Renal cortical epithelial cell (primary cell): ENCODE measurements around the gene MLANA. TPM values are rescaled to one million over a fixed set of nuclear protein-coding genes. Genes with fewer than 3 reads are reported as not detected.

Experiments
- DNase-seq: peaks from one replicate; pipeline ENCODE4 v3.0.0-alpha.2; 2011; ENCODE audit warnings: low read depth
- total RNA-seq: library from RNA; depleted of rRNA; stranded (reverse); fragments of >200 nt; gene quantifications from 2 replicates; pipeline ENCODE4 v1.2.3, GENCODE V29; 2014

The MLANA gene, protein sequence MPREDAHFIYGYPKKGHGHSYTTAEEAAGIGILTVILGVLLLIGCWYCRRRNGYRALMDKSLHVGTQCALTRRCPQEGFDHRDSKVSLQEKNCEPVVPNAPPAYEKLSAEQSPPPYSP
- total RNA-seq = 0.05 TPM in 1 of 2 replicates, not detected in the other

DNA sequence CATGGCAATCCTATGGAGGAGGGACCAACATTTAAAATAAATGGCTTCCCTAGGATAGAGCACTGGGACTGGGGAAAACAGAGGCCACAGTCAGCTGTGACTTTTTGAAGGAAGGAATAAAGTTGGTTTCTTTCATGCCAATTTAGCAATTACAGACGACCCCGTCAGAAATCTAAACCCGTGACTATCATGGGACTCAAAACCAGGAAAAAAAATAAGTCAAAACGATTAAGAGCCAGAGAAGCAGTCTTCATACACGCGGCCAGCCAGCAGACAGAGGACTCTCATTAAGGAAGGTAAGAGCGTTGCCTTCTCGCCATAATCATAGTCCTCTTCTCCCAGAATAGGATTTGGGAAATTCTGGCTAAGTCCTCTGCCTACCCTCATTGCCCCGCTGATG is at the start of gene MLANA:
MLANA (plus strand) TSS at position 249 of the 400 bp plus-strand sequence. CDS start 1,586 bp downstream, outside the sequence.
- no peak for DNase-seq

DNA sequence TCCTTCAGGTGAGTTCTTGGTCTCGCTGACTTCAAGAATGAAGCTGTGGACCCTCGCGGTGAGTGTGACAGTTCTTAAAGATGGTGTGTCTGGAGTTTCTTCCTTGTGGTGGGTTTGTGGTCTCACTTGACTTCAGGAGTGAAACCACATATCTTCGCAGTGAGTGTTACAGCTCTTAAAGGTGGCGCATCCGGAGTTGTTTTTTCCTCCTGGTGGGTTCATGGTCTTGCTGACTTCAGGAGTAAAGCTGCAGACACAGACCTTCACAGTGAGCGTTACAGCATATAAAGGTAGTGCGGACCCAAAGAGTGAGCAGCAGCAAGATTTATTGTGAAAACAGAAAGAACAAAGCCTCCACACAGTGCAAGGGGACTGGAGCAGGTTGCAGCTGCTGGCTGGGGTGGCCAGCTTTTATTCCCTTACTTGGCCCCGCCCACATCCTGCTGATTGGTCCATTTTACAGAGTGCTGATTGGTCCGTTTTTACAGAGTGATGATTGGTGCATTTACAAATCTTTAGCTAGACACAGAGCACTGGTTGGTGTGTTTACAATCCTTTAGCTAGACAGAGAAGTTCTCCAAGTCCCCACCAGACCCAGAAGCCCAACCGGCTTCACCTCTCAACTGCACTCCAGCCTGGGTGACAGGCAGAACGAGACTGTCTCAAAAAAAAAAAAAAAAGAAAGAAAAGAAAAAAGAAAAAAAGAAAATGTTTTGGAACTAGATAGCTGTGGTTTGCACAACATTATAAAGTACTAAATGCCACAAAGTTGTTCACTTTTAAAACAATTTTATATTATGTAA is 48.7 kb upstream of the MLANA start:
- DNase-seq = no peak

DNA sequence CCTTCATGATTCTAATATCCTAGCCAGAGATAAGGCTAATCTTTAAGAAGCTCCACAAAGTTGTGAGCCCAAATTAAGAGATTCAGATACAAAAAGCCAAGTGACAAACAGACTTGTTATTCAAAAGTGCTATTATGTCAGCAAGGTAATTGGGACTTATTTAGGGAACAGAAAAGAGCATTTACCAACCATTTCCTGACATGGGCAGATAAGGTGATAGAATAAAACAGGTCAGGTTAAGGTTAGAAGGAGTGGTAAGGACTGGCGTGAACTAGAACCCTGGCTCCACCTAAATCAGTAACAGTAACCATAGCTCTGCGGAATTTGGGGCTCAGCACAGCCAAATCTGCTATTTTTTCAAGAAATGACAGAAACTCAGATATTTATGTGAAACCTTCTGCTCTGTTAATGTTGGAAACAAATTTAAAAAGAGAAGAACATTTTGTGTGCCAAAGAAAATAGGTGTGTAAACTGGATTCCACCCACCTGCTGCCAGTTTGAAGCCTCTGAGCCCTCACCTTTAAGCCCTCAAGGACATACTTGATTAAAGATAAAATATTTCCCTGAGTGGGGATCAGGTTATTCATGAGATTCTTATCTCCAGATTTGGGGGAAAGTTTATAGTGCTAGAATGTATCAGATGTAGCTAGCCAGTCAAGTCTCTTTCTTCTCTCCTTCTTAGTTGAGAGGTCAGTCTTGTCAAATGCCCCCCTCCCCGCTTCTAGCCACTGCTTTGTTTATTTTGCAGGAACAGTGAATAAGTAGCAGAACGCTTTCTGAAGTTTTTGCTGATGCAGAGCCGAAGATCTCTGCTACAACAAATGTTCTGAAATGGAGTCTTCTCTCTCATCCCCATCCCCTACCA is 47.5 kb upstream of the MLANA start:
- DNase-seq = no peak

DNA sequence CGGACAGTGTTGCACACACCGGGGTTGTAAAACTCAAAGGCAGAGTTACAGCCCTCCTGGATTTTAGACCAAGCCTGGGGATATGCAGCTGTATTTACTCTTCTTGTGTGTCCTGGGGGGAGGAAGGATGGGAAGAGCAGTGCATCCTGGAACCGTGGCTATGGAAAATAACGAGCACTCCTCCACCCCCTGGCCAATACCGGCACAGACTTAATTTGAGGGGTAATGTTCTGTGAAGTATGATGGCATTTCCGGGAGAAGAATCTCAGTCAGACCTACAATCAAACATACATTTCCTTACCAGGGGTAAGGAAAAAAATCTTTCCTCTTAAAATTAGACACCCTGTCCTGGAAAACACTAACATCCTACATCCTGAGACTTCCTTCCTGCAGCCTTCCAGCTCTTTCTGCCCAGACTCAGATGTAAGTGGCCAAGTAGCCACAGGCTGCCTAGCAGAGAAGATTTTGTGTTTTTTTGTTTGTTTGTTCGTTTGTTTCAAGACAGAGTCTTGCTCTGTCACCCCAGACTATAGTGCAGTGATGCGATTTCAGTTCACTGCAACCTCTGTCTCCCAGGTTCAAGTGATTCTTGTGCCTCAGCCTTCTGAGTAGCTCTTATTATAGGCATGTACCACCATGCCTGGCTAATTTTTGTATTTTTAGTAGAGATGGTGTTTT is 46.8 kb upstream of the MLANA start:
- DNase-seq = peak; percentile 81

DNA sequence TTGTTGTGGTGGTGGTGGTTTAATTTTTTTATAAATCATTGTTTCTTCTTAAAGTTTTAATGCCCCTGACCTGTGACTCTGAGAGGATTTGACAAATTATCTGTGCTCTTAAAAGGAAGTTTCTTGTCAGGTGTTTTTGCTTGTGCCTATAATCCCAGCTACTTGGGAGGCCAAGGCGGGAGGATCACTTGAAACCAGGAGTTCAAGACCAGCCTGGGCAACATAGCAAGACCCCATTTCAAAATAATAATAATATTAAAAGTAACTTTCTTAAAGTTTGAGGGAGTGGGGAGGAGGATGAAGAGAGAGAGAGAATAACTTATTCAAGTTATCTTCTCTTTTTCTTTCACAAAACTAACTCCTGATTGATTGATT is 45.5 kb upstream of the MLANA start:
- DNase-seq = no peak

DNA sequence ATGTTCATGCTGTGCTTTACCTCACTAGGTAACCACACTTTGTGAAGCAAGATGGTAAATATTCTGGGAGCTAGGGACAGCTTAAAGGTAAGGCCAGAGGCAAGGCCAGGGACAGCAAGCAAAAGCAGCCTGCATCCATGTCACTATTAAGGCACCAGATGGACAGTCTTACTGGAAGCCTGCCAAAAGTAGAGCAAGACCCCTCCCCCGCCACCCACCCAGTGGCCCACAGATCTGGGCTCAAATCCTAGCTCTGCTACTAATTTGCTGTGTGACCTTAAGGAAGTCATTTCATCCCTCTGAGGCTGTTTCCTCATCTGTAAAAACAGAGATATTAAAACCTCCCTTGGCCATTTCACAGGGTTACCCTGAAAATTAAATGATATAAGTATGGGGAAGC is 44.6 kb upstream of the MLANA start:
- DNase-seq = no peak

DNA sequence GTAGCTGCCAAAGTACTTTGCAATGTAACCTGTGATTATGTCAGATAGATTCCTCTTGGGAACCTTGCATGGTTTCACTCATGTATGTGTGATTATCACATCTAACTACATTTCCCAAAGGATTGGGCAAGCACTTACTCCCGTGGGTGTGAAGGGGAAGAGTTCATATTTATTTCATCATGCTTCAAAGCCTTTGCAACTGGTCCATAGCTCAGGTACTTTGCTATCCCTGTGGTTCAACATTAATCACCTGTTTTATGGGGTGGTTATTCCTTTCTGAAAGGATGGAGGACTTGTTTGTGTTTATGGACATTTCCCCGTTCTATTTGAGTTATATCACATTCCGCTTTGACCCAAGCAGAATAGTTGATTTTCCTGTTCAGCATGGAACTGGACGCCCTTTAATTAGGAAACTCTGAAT is 44.2 kb upstream of the MLANA start:
- peak; percentile 97 for DNase-seq

DNA sequence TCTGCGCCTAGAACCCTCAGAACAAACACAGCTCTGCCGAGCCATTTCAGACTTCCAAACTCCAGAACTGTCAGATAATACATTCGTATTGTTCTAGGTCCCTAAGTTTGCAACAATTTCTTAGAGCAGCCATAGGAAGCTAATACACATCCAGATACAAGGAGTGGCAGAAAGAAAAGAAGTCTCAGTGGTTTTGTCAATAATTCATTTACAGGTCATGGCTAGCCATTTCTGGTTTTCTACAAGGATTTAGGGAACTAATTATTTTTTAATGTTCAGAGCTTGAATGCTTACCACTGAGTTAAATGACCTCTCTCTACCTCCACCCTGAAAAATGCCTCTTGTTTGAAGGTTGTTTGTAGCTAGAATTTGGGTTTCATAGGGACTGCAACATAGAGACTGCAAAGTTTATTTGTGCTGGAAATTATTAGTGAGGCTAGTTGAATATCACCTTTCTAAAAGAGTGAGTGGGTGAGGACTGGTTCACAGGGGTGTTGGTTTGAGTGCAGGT is 42.3 kb upstream of the MLANA start:
- peak; percentile 77 for DNase-seq

DNA sequence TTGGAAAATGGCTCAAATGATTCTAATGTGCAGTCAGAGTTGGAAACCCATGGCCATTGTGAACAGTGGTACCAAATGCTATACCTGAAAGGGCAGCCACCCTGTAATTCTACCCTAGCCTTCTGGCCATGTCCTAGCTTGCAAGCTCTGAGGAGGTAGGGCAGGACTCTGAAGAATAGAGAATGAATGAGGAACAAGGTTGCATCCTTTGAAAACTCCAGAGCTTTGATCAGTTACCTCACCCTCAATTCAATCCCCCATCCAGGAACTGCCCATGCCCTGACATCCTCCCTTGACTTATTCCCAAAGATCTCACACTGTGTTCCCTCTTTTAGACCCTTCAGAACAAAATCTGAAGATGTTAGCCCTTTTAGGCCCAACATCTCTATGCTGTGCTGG is 40.0 kb upstream of the MLANA start:
- no peak for DNase-seq

DNA sequence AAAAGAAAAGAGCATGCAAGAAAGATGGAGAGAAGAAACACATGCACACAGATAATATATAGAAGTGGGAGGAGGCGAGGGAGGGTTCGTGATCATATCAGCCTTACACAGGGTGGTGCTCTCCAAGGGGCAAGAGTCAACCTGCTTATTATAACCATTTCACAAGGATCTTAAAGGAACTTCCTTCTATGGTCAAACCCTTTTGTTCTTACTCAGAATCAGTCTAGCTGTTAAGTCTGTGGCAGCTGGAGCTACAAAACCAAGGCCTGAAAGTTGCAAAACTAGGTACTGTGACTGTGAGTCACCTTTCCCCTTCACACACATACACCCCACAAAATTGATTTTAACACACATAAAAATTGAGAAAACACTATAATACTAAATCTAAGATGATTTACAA is 39.2 kb upstream of the MLANA start:
- peak; percentile 98 for DNase-seq

DNA sequence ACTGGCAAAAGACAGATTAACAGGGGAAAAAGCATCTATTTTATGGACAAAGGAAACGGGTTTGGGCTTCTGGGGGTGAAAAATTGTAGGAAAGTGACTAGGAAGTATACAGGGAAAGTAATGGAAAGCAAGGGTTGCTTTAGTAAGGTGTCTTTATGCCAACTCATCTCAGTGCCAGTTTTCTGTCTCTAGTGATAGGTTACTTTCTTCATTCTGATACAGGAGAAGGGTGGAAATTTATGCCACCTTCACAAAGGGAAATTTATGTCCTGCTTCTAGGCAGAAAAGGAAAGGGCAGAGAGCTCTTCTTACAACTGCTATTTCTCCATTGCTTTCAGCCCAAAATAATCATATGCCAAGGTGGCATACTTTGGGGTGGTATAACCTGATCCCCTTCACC is 37.7 kb upstream of the MLANA start:
- DNase-seq = no peak

DNA sequence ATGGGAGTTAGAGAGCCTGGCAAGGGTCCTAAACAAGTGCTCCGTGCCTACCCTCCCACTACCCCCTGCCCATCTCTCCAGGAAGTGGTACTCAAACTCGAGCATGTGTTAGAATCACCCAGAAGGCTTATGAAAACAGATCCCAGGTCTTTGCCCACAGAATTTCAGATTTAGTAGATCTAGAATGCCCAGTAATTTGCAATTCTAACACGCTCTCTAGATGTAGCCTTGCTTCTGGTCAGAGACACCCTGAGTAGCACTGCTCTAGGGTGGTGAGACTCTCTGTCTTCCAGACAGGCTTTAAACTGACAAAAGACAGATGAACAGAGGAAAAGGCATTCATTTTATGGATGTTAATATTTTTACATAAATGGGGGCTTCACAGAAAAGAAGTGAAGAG is 37.1 kb upstream of the MLANA start:
- DNase-seq = no peak

DNA sequence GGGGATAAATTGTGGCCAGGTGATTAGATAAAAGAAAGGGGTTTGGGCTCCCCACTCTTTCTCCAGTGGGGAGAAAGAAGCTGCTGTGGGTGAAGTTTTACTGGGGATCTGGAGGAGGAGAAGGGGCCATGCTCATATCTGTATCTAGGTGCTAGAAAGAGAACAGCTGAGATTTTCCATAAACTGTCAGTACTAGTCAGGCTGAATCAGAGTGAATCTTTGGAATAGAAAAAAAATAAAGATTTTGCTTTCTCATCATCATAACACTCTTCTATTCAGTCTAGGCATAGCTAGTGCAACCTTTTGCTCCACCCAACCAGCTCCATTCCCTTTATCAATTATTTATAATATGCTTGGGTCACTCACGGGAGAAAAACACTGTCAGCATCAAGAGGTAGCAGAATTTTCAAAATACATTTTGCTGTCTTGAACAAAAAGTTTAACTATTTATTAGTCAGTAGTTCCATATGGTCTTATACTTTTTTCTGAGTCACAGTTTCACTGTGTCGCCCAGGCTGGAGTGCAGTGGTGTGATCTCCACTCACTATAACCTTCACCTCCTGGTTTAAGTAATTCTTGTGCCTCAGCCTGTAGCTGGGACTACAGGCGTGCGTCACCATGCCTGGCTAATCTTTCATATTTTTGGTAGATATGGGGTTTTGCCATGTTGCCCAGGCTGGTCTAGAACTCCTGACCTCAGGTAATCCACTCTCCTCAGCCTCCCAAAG is 36.5 kb upstream of the MLANA start:
- DNase-seq = no peak

DNA sequence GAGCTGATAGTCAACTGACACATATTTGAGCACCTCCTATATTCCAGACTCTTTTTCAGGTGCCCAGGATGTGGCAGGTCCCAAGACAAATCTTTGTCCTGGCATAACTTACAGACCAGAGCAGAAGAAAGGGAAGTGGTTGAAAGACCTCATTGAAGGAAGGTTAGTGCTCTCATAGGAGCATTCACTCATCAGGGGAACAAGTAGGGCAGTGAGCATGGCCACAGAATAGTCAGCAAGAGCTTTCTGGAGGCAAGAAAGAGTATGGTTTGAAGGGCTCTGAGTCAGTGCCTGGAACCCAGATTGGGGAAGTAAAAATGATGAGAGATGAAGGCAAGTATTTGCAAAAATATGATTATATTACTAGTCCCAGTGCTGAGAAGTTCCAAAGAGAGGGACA is 32.8 kb upstream of the MLANA start:
- DNase-seq = no peak

DNA sequence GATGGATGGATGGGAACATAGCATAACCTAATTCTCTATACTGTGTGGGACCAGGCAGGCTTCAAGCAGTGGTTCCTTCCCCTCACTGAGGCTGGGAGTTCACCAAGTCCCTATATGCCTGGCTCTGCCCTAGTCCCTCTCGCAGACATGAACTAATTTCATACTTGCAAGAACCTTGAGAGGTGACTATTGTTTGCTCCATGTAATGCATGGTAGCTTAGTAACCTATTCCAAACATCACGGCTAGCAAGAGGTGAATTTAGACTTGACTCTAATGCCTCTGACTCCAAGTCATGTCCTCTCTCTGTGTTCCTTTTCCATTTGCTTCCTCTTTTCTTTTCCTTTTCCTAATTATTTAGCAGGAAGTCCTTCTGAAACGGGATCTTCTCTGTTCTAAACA is 31.9 kb upstream of the MLANA start:
- no peak for DNase-seq

DNA sequence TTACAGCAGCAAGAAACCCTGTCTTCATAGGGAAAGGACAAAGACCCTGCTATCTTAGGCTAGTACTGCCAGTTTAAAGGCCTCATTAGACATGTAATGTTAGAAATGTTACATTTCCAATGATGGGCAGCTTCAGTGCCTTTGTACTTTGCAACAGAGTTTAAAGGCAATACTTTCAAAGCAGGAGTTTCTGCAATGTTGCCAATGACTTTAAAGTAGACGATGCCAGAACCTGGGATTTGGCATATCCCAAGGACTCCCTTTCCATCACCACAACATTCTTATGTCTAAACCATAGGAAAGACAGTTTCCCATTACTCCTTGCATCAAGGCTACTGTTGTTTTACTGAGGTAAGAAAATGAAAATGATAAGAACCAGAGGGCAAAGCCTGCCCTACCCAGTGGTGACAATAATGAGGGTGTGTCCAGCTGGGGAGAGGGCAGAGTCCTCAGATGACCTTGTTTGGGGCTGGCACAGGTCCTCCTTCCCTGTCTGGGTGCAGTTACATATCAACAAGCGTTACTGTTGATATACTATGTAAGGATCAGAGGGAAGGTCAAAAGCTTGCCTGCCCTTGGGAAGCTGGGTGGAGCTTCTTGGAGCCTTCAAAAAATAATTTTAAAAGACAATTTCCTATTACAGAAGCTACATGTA is 27.5 kb upstream of the MLANA start:
- DNase-seq = no peak

DNA sequence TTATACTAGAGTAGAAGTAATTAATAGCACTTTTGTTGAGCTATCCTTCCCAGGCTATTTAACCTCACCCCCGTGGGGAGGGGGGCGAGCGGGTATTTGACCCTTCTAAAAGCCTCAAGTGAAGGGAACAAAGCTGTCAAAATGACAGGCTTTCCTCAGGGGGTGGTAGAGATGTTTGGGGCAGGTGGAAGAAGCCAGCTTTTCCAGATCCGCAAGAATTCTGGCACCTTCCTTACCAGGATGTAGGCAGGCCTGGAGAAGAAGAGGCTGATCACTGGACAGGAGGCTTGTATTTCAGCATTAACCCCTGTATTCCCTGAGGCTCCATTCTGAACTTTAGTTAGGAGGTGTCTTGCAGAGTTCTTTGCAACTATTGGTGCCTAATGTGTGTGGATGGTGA is 26.2 kb upstream of the MLANA start:
- no peak for DNase-seq

DNA sequence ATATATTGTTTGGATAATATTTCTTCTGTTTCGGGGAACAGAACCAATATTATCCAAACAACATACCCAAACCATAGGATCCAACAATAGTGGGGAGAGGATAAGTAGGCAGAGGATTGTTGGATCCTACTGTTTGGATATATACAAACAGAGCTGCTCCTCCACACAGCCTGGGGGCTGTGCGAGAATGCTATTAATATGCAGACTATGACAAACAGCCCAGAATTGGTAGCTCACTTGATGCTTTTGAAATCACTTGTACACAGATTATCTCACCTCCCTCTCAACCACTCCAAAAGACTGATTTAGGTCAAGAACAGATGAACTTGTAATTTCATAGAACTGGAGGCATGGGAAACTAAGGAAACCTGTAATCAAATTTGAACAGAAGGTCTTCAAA is 24.4 kb upstream of the MLANA start:
- no peak for DNase-seq

DNA sequence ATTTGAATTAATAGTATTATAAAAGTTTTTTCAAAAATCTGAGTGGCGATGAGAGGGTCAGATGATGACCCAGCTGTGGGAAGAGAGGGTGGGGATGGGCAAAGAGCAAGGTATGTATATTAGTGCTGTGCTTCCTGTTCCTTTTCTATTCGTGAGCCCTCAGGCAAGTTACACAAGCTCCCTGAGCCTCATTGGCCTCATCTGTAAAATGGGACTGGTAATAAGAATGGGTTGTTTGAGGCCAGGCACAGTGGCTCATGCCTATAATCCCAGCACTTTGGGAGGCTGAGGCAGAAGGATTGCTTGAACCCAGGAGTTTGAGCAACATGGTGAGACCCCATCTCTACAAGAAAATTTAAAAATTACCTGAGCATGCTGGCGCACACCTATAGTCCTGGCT is 24.0 kb upstream of the MLANA start:
- DNase-seq = no peak

DNA sequence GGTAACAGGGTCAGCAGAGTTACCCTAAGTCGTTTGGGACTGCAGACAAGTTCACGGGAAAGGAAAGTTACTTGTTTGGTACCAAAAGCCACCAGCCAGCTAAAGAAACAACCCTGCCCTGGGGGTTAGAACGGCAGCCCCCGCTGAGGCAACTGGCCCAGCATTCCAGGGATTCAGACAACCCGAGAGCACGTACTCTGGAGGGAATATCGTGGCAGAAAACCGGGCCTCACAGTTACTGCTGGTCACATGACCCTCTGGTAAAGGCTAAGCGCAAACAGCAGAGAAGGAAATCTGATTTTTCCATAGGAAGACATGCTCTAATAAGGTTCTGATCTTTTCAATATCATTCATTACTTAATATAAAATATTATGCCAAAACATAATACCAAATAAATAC is 22.5 kb upstream of the MLANA start:
- no peak for DNase-seq
